Measurements from ENCODE around the gene ARPC5L. TPM values are rescaled to one million over a fixed set of nuclear protein-coding genes. Genes with fewer than 3 reads are reported as not detected.

The ARPC5L gene
- total and polyA plus RNA-seq, 9 of the 15 experiments (the other 6 are each of a cell fraction or from before 2014, with no cell fraction given): 25.4 to 113 (median 63.8) TPM

GRCh38 chr9:124899845-124900244, 37.9 kb downstream of the ARPC5L start (continued):
- TF ChIP-seq PHF8 (IDR thresholded peaks at IDR 0.05; ENCODE audit: borderline replicate concordance, low read length) (no peak), ZSCAN32 (CRISPR knock-in tag; IDR thresholded peaks at IDR 0.05) (no peak), ZMIZ1 (IDR thresholded peaks at IDR 0.05; ENCODE audit: low read depth in 2 of 2, low read length in 2 of 2) (no peak), POLR2G (IDR thresholded peaks at IDR 0.05; ENCODE audit: low read depth, low read length) (no peak), BRD9 (IDR thresholded peaks at IDR 0.05; ENCODE audit: low read depth, partially characterized antibody) (no peak), FOXJ2 (tag; IDR thresholded peaks at IDR 0.05) (no peak), ZNF586 (CRISPR knock-in tag; conservative IDR thresholded peaks at IDR 0.05) (no peak), NCOR1 (IDR thresholded peaks at IDR 0.05) (peak; percentile 71), XRCC4 (IDR thresholded peaks at IDR 0.05; ENCODE audit: extremely low read depth, insufficient read depth, insufficient read length) (no peak), E2F8 (IDR thresholded peaks at IDR 0.05; ENCODE audit: low read depth, partially characterized antibody) (no peak), FOXK2 (conservative IDR thresholded peaks at IDR 0.05 in 1 of 2, IDR thresholded peaks at IDR 0.05 in 1 of 2; ENCODE audit: low read depth in 2 of 2) (peak; percentile 66 to 77; a peak in 1 of 4 replicates), MXD1 (CRISPR knock-in tag; IDR thresholded peaks at IDR 0.05; ENCODE audit: borderline replicate concordance, poor library complexity, severe bottlenecking) (peak; percentile 64), CTBP1 (IDR thresholded peaks at IDR 0.05; ENCODE audit: borderline replicate concordance) (peak; percentile 73), PML (IDR thresholded peaks at IDR 0.05; ENCODE audit: low read length) (no peak), POLR3A (IDR thresholded peaks at IDR 0.05; ENCODE audit: borderline replicate concordance, extremely low read depth, insufficient read depth, insufficient read length) (no peak), RBM25 (IDR thresholded peaks at IDR 0.05; ENCODE audit: low read depth, low read length, severe bottlenecking) (no peak), E4F1 (CRISPR knock-in tag; IDR thresholded peaks at IDR 0.05; ENCODE audit: borderline replicate concordance) (no peak), EP300 (IDR thresholded peaks at IDR 0.05; ENCODE audit: low read length) (peak; percentile 45)
